Neural cell (in vitro differentiated cells): ENCODE measurements around the gene TSNAXIP1.

Experiments used
- CTCF ChIP-seq: fragments of 450-650 bp; IDR thresholded peaks from 2 replicates; pipeline ENCODE4 v1.5.1; 2014; ENCODE audit warnings: antibody characterized with exemption, mild to moderate bottlenecking, moderate library complexity; ENCODE audit not compliant: poor library complexity, severe bottlenecking
- EP300 ChIP-seq: fragments of 450-650 bp; conservative IDR thresholded peaks from 2 replicates; pipeline ENCODE4 v1.6.1; 2014; ENCODE audit warnings: antibody characterized with exemption, mild to moderate bottlenecking, moderate library complexity; ENCODE audit not compliant: poor library complexity, severe bottlenecking
- EZH2 ChIP-seq: fragments of 200-600, 300-800 bp; shearing (Covaris generic), sonication (generic); IDR thresholded peaks from 2 replicates; pipeline ENCODE4 v1.6.1; 2014; ENCODE audit warnings: antibody characterized with exemption, low read length, borderline replicate concordance, mild to moderate bottlenecking; ENCODE audit not compliant: insufficient read depth, poor library complexity, severe bottlenecking
- MXI1 ChIP-seq: fragments of 450-650 bp; conservative IDR thresholded peaks from 2 replicates; pipeline ENCODE4 v1.6.1; 2014; ENCODE audit warnings: antibody characterized with exemption, mild to moderate bottlenecking; ENCODE audit not compliant: poor library complexity, severe bottlenecking
- POLR2AphosphoS5 ChIP-seq: IDR thresholded peaks from 2 replicates; pipeline ENCODE4 v1.6.1; 2012
- RAD21 ChIP-seq: fragments of 450-650 bp; conservative IDR thresholded peaks from 2 replicates; pipeline ENCODE4 v1.6.1; 2014; ENCODE audit warnings: antibody characterized with exemption, mild to moderate bottlenecking, moderate library complexity
- TAF1 ChIP-seq: IDR thresholded peaks from 2 replicates; pipeline ENCODE4 v1.6.1; 2012; ENCODE audit warnings: low read depth
- TF ChIP-seq, protein P1 (sequence below): IDR thresholded peaks from 2 replicates; pipeline ENCODE4 v1.6.1; 2012; ENCODE audit warnings: borderline replicate concordance

- TF ChIP-seq CTCF, result no peak
- no peak for TF ChIP-seq EP300
- no peak for TF ChIP-seq EZH2
- TF ChIP-seq POLR2AphosphoS5, result no peak
- no peak for TF ChIP-seq RAD21
- TF ChIP-seq MXI1, result no peak
- no peak for TF ChIP-seq TAF1
- TF ChIP-seq, protein P1, sequence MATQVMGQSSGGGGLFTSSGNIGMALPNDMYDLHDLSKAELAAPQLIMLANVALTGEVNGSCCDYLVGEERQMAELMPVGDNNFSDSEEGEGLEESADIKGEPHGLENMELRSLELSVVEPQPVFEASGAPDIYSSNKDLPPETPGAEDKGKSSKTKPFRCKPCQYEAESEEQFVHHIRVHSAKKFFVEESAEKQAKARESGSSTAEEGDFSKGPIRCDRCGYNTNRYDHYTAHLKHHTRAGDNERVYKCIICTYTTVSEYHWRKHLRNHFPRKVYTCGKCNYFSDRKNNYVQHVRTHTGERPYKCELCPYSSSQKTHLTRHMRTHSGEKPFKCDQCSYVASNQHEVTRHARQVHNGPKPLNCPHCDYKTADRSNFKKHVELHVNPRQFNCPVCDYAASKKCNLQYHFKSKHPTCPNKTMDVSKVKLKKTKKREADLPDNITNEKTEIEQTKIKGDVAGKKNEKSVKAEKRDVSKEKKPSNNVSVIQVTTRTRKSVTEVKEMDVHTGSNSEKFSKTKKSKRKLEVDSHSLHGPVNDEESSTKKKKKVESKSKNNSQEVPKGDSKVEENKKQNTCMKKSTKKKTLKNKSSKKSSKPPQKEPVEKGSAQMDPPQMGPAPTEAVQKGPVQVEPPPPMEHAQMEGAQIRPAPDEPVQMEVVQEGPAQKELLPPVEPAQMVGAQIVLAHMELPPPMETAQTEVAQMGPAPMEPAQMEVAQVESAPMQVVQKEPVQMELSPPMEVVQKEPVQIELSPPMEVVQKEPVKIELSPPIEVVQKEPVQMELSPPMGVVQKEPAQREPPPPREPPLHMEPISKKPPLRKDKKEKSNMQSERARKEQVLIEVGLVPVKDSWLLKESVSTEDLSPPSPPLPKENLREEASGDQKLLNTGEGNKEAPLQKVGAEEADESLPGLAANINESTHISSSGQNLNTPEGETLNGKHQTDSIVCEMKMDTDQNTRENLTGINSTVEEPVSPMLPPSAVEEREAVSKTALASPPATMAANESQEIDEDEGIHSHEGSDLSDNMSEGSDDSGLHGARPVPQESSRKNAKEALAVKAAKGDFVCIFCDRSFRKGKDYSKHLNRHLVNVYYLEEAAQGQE, result no peak
Measured at GRCh38 chr16:67814567-67814966, 7.9 kb downstream of the TSNAXIP1 start.
